MM.1S (cell line): ENCODE measurements around the gene MED15.

Source experiments
- EZH2 ChIP-seq: fragments of 300-600 bp; sonication (generic); optimal IDR thresholded peaks from 2 replicates; pipeline ENCODE3; 2017; ENCODE audit warnings: low read depth, mild to moderate bottlenecking, antibody characterized with exemption, low read length, mixed read lengths
- EZH2phosphoT487 ChIP-seq: fragments of 300-600 bp; sonication (generic); IDR thresholded peaks from 2 replicates; pipeline ENCODE4 v1.6.1; 2018; ENCODE audit warnings: antibody characterized with exemption, low read length
- TF ChIP-seq, protein P1 (sequence below): fragments of 300-600 bp; sonication (generic); IDR thresholded peaks from 2 replicates; pipeline ENCODE4 v1.5.1; 2016; ENCODE audit warnings: antibody characterized with exemption, low read length, mixed read lengths

DNA sequence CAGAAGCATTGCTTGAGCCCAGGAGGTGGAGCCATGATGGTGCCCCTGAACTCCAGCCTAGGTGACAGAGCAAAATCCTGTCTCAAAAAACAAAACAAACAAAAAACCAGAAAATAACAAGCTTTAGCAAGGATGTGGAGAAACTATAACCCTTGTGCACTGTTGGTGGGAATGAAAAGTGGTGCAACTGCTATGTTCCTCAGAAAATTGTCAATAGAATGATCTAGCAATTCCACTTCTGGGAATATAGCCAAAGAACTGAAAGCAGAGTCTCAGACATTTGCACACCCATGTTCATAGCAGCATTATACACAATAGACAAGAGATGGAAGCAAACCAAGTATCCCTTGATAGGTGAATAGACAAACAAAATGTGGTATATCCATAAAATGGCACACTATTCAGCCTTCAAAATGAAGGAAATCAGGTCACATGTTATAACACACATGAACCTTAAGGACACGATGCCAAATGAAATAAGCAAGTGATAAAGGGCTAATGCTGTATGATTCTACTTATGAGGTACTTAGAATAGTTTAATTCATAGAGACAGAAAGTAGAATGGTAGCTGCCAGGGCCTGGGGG, 27.7 kb upstream of the MED15 start:
- TF ChIP-seq, protein P1, sequence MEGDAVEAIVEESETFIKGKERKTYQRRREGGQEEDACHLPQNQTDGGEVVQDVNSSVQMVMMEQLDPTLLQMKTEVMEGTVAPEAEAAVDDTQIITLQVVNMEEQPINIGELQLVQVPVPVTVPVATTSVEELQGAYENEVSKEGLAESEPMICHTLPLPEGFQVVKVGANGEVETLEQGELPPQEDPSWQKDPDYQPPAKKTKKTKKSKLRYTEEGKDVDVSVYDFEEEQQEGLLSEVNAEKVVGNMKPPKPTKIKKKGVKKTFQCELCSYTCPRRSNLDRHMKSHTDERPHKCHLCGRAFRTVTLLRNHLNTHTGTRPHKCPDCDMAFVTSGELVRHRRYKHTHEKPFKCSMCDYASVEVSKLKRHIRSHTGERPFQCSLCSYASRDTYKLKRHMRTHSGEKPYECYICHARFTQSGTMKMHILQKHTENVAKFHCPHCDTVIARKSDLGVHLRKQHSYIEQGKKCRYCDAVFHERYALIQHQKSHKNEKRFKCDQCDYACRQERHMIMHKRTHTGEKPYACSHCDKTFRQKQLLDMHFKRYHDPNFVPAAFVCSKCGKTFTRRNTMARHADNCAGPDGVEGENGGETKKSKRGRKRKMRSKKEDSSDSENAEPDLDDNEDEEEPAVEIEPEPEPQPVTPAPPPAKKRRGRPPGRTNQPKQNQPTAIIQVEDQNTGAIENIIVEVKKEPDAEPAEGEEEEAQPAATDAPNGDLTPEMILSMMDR: no peak
- TF ChIP-seq EZH2: no peak
- TF ChIP-seq EZH2phosphoT487: no peak
